Right lobe of liver (tissue), 4 donors: ENCODE data around the gene ZNF652.

ENCODE experiments used
- POLR2A ChIP-seq: fragments of 450-650 bp; IDR thresholded peaks from one replicate; pipeline ENCODE4 v1.6.1; 2017; ENCODE audit warnings: antibody characterized with exemption, mild to moderate bottlenecking
- TF ChIP-seq, protein P1 (sequence below), 4 donors: fragments of 200-600 bp in 3 of 4; fragments of 450-650 bp in 1 of 4; IDR thresholded peaks; one replicate each; pipeline versions ENCODE4 v1.5.1 to v1.8.0; 2016 to 2022; ENCODE audit warnings: antibody characterized with exemption in 4 of 4, mild to moderate bottlenecking in 2 of 4
- donor health status: DM: no; HTN: no; CAD: no.
- donor health status: DM: no; HTN: no; CAD: no.
- donor health status: DM: no; HTN: yes; CAD: no.

DNA sequence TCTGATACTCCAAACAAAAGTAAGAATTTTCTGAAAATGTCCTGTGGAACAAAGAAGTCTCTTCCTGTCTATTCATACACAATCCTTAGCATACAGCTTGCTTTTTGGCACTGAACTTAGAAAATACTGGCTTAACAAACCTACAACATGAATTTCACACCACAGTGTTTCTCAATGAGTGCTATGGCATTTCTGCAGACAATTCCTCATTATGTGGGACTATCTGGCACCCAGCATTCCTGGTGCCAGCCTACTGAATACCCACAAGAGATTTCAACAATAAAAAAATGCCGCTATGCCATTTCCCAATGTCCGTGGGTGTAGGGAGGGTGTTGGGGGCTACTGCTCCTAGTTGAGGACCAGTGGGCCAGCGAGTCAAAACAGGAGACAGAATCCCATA, 62.1 kb downstream of the ZNF652 start:
- no peak for TF ChIP-seq POLR2A
- TF ChIP-seq, protein P1, sequence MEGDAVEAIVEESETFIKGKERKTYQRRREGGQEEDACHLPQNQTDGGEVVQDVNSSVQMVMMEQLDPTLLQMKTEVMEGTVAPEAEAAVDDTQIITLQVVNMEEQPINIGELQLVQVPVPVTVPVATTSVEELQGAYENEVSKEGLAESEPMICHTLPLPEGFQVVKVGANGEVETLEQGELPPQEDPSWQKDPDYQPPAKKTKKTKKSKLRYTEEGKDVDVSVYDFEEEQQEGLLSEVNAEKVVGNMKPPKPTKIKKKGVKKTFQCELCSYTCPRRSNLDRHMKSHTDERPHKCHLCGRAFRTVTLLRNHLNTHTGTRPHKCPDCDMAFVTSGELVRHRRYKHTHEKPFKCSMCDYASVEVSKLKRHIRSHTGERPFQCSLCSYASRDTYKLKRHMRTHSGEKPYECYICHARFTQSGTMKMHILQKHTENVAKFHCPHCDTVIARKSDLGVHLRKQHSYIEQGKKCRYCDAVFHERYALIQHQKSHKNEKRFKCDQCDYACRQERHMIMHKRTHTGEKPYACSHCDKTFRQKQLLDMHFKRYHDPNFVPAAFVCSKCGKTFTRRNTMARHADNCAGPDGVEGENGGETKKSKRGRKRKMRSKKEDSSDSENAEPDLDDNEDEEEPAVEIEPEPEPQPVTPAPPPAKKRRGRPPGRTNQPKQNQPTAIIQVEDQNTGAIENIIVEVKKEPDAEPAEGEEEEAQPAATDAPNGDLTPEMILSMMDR (IDR thresholded peaks at IDR 0.05) = no peak
